ENCODE measurements around the gene MED27. TPM values are rescaled to one million over a fixed set of nuclear protein-coding genes. Genes with fewer than 3 reads are reported as not detected.

Gene MED27
- total and polyA plus RNA-seq, 2 of the 8 experiments (the other 6 are each of a cell fraction or from before 2014, with no cell fraction given), result 29.9 to 56.5 TPM

DNA sequence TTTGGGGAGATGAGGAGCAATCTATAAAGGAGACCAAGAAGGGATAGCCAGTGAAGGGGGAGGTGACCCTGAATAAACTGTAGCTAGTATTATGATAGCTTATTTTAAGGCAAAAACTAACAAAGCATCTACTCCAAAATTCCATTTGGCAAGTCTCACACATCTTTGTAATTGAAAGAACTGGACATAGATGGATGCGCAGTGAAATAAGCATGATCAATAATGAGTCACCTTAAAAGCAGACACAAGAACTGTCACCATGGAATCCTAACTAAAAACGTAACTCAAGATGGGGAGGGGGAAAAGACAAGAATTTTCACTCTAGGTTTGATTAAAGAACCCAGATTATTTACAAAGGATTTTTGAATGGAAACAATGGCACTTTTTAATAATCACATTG lies 164.5 kb downstream of the MED27 start:
- H2BK12ac ChIP-seq (ENCODE audit: low read depth, low read length), result no peak overlapping the region
- peaks cover 0 to 10% (median 1%) of the 10 kb centered on the region in 4 experiments; a peak in 4 of 7 replicates for H3K4me1 ChIP-seq (replicated peaks in 1 of 4; ENCODE audit: control insufficient read depth in 3 of 4, insufficient read depth in 4 of 4, low read length in 3 of 4)
- H3K23ac ChIP-seq (ENCODE audit: insufficient read length), result no peak overlapping the region
- peaks cover 1 to 2% of the 10 kb centered on the region in 2 experiments for H4K20me1 ChIP-seq (replicated peaks in 1 of 2; ENCODE audit: control insufficient read depth in 1 of 2, insufficient read depth in 2 of 2, low read length in 2 of 2)
- no peaks in the 10 kb centered on the region for H3K36me3 ChIP-seq (ENCODE audit: control insufficient read depth in 2 of 4, insufficient read depth in 4 of 4, low read length in 3 of 4)
- no peak overlapping the region for H3K4me3 ChIP-seq (ENCODE audit: extremely low read depth in 1 of 4, insufficient read depth in 2 of 4, low read depth in 3 of 4, low read length in 4 of 4)
- H3K9ac ChIP-seq (replicated peaks in 1 of 4; ENCODE audit: extremely low read depth in 1 of 4, low read depth in 3 of 4, low read length in 3 of 4), result no peak overlapping the region
- no peak overlapping the region for H4K8ac ChIP-seq (ENCODE audit: extremely low read depth, insufficient read depth, low read length)
- no peak overlapping the region for H2BK20ac ChIP-seq (ENCODE audit: low read length)
- H2BK120ac ChIP-seq (replicated peaks; ENCODE audit: low read depth, low read length), result no peak overlapping the region
- H3K27ac ChIP-seq (ENCODE audit: low read depth, low read length), result no peak overlapping the region
- no peak overlapping the region for H3K4me2 ChIP-seq (ENCODE audit: insufficient read depth in 1 of 2, low read depth in 2 of 2, low read length in 2 of 2)
- no peak overlapping the region for H2AK5ac ChIP-seq (ENCODE audit: low read depth, low read length)
- 83% methylated on average over 2 of the region's 2 CpGs; no CpG with 5 or more reads in 1 of the 2 experiments for WGBS, 2 experiments (ENCODE audit: extremely low coverage in 1 of 2, insufficient coverage in 1 of 2, insufficient read length in 1 of 2, insufficient replicate concordance in 2 of 2, low coverage in 1 of 2, low lambda C conversion rate in 2 of 2, missing lambda C conversion rate in 1 of 2)
- H3K14ac ChIP-seq (ENCODE audit: insufficient read length), result no peak overlapping the region
- H2BK5ac ChIP-seq (ENCODE audit: low read depth, low read length), result no peak overlapping the region
- no peak overlapping the region for H2BK15ac ChIP-seq (ENCODE audit: low read length)
- H3K18ac ChIP-seq (ENCODE audit: extremely low read depth, low read length), result no peak overlapping the region
- no peaks in the 10 kb centered on the region; a peak in 2 of 4 replicates for H3K79me2 ChIP-seq (ENCODE audit: control insufficient read depth in 1 of 2, insufficient read depth in 2 of 2, low read length in 2 of 2)
- H3K27me3 ChIP-seq (replicated peaks in 1 of 4; ENCODE audit: control insufficient read depth in 3 of 4, extremely low read depth in 1 of 4, insufficient read depth in 3 of 4, low read length in 3 of 4), result no peaks in the 10 kb centered on the region
- H4K5ac ChIP-seq (ENCODE audit: insufficient read length, low read depth, low read length), result no peak overlapping the region
- no peaks in the 10 kb centered on the region for H3K23me2 ChIP-seq (ENCODE audit: low read depth, low read length)
- no peak overlapping the region for H3K56ac ChIP-seq (replicated peaks; ENCODE audit: insufficient read length, low read depth, low read length)
- H3K9me3 ChIP-seq (ENCODE audit: insufficient read depth in 2 of 2, low read depth in 1 of 2, low read length in 1 of 2), result no peaks in the 10 kb centered on the region
- ChIA-PET POLR2A (ENCODE audit: partially characterized antibody) (no interaction called here), CTCF (ENCODE audit: partially characterized antibody) (interaction anchor here (1.1 to 1.2 kb wide), 3 partner anchors 13 to 43 kb away, joined by 3 read pairs; no protein-coding TSS in a partner anchor)
- H4K91ac ChIP-seq (replicated peaks; ENCODE audit: insufficient read length, low read length), result no peak overlapping the region
- FAIRE-seq, result no peak
- no peak overlapping the region for H2AFZ ChIP-seq (ENCODE audit: low read length)
- H3K4ac ChIP-seq (replicated peaks; ENCODE audit: insufficient read length, low read depth, low read length), result no peak overlapping the region
- no peak for DNase-seq (ENCODE audit: low read depth in 1 of 2, low spot score in 2 of 2)
- H3K79me1 ChIP-seq (ENCODE audit: low read depth, low read length), result no peaks in the 10 kb centered on the region
- no peak for TF ChIP-seq RAD21 (IDR thresholded peaks at IDR 0.05 in 1 of 2, conservative IDR thresholded peaks at IDR 0.05 in 1 of 2; ENCODE audit: low read depth in 2 of 2, low read length in 2 of 2)
- no peak for TF ChIP-seq MAFK (IDR thresholded peaks at IDR 0.05; ENCODE audit: low read depth, low read length)
- TF ChIP-seq, protein P1, sequence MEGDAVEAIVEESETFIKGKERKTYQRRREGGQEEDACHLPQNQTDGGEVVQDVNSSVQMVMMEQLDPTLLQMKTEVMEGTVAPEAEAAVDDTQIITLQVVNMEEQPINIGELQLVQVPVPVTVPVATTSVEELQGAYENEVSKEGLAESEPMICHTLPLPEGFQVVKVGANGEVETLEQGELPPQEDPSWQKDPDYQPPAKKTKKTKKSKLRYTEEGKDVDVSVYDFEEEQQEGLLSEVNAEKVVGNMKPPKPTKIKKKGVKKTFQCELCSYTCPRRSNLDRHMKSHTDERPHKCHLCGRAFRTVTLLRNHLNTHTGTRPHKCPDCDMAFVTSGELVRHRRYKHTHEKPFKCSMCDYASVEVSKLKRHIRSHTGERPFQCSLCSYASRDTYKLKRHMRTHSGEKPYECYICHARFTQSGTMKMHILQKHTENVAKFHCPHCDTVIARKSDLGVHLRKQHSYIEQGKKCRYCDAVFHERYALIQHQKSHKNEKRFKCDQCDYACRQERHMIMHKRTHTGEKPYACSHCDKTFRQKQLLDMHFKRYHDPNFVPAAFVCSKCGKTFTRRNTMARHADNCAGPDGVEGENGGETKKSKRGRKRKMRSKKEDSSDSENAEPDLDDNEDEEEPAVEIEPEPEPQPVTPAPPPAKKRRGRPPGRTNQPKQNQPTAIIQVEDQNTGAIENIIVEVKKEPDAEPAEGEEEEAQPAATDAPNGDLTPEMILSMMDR (IDR thresholded peaks at IDR 0.05; ENCODE audit: control extremely low read depth in 1 of 3, insufficient read depth in 1 of 3, low read depth in 1 of 3, low read length in 3 of 3), result no peak
- TF ChIP-seq, protein P2, sequence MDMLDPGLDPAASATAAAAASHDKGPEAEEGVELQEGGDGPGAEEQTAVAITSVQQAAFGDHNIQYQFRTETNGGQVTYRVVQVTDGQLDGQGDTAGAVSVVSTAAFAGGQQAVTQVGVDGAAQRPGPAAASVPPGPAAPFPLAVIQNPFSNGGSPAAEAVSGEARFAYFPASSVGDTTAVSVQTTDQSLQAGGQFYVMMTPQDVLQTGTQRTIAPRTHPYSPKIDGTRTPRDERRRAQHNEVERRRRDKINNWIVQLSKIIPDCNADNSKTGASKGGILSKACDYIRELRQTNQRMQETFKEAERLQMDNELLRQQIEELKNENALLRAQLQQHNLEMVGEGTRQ (IDR thresholded peaks at IDR 0.05; ENCODE audit: low read length), result no peak
- TF ChIP-seq CTBP2 (IDR thresholded peaks at IDR 0.05; ENCODE audit: borderline replicate concordance, insufficient read depth, insufficient read length, low read length), result no peak
- TF ChIP-seq HDAC6 (IDR thresholded peaks at IDR 0.05; ENCODE audit: low read depth, low read length), result no peak
- TF ChIP-seq SIRT6 (IDR thresholded peaks at IDR 0.05; ENCODE audit: low read length), result no peak
- TF ChIP-seq KDM1A (IDR thresholded peaks at IDR 0.05; ENCODE audit: borderline replicate concordance, low read length), result no peak
- no peak for TF ChIP-seq RBBP5 (IDR thresholded peaks at IDR 0.05; ENCODE audit: borderline replicate concordance, low read depth, low read length)
- no peak for TF ChIP-seq CBX8 (IDR thresholded peaks at IDR 0.05; ENCODE audit: borderline replicate concordance, low read depth, low read length)
